RKO (cell line): ENCODE results near the gene GABRP.
"Not testable (repeated sequence)": the region's sequence is repeated elsewhere in the genome, so short reads cannot be mapped to it uniquely, and the experiment has no call there.

Experiments used
- DNase-seq: peaks from one replicate; pipeline ENCODE4 v3.0.0-alpha.2; 2016; ENCODE audit warnings: low spot score

The GABRP gene, protein sequence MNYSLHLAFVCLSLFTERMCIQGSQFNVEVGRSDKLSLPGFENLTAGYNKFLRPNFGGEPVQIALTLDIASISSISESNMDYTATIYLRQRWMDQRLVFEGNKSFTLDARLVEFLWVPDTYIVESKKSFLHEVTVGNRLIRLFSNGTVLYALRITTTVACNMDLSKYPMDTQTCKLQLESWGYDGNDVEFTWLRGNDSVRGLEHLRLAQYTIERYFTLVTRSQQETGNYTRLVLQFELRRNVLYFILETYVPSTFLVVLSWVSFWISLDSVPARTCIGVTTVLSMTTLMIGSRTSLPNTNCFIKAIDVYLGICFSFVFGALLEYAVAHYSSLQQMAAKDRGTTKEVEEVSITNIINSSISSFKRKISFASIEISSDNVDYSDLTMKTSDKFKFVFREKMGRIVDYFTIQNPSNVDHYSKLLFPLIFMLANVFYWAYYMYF

DNA sequence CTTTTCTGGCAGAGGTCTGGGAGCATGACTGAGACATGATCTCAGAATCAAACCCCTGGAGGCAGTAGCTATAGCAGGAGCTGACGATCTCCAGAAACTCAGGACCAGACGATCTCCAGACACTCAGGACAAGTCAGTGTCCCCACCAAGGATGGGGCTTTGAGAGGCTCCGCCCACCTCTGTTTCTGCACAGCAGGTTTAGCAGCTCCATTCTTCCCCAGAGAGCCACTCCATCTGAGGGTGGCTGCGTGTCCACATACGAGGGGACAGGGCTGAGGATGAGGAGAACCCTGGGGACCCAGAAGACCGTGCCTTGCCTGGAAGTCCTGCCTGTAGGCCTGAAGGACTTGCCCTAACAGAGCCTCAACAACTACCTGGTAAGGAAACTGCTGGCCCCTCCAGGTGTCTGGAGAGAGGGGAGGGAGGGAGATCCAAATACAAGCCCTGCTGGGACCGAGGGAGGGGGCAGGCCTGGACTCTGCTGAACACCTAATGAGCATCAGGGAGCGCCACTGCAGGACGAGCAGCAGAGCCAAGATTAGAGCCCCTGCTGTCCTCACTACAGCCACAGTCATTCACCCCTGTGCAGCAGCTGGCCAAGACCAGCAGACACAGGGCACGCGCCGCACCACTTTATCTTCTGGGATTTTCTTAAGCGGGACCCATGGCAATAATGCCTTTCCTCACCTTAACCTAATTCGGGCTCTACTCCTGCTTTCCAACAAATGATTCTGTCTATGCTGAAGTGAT, at the start of gene GABRP:
TSS of gene GABRP (plus strand) at position 228 of the 750 bp plus-strand sequence. CDS start 4,891 bp downstream, outside the sequence.
- no peak for DNase-seq

DNA sequence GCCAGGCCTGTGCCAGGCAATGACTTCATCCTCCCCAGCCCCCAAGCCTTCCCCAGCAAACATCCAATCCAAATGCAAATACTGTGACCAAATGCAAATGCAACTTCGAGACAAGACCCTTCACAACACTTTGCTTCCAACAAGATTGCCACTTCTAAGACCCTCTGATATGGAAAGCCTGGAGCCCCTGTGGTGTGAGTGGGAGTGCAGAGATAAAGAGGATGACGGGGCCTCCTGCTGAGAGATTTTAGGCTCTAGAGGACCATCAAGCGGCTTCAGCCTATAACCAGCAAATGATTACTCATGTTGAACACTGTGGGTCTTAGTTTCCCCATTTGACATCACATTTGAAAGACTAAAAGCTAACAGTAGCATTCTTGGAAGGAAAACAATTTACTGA, 46.6 kb upstream of the GABRP start:
- DNase-seq = no peak

DNA sequence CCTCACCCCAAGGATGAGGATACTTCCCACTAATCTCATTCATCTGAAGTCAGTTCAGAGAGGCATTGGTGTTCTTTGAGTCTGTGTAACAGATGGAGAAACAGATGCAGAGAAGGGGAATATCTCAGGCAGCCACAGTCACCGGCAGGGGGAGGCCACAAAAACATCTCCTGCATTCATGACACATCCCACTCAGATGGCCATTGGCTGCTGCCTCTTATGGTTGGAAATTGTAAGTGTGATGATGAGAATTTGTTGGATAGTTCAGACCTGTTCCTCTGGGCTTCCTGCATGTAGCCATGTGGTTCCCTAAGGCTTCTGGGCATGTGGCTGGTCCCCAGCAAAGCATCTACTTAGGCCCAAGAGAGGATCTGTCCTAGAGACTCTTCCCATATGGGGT, 45.9 kb upstream of the GABRP start:
- no peak for DNase-seq

DNA sequence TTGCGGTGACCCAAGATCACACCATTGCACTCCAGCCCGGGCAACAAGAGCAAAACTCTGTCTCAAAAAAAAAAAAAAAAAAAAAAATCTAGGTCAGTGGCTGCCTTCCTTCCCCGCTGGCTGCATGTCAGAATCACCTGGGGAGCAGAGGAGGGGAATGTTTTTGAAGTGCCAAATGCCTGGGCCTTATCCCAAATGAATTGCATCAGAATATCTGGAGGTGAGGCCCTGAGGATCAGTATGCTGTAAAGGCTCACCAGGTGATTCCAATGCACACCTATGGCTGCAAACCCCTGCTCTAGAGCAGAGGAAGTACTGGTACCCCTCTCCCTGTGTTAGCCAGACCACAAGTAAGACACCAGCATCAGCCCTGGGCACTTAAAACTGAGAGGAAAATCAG, 44.7 kb upstream of the GABRP start:
- no peak for DNase-seq

DNA sequence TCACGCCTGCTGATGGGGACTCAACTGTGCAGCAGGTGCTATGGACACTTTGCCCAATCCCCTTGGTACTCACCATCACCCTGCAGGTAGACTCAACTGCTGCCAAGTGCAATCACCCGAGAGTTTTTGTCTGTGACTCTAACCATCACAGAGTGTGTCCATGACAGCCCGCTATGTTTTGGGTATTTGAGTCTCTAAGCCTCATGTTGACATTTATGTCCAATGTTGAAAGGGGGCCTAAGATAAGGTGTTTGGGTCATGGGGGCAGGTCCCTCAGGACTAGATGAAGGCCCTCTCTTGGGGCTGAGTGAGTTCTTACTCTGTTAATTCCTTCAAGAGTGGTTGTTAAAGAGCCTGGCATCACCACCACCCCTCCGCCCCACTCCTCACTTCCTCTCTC, 44.1 kb upstream of the GABRP start:
- no peak for DNase-seq

DNA sequence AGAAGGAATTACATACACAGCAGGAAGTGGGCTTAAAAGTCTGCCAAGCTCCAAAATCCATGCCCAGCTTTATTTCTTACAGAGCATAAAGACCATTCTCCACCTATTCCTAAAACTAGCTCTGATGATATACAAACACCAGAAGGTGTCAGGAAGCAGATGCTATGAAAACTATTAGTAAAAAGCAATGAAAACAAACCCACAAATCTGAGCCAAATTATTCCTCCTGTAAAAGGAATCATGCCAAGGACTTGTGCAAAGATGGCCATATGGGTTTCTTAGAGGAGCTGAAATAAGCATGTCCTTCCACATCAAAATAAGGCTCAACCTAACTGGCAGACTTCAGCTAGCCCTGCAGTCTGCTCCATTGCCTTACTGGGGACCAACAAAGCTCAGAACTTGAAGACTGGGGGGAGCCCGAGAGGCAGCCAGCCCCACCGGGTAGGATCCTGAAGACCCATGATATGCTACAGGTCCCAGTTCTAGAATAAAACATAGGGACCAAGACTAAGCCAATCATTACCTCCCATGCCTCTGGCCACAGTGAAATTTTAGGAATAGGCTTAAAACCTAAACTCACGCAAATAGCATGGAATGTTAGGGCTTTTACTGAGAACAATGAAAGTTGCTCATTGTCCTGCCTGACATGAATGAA, 42.8 kb upstream of the GABRP start:
- DNase-seq = no peak

DNA sequence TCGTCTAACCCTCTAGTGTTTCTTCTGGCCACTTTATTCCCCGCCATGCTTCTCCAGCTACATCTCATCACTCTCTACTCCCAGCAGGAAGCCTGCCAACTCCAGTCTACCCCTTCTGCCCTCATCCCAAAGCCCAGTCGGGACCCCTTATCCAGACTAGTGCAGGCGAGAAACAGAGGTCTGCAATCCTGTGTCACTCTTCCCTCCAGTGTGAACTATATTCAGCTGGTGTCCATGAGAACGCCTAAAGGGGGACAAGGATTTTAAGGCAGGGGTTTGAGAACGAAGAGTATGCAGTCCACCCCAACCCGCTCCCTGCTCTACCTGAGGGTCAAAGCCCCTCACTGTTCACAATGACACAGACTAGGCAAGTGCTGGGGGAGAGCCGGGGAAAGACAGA, 41.7 kb upstream of the GABRP start:
- no peak for DNase-seq

DNA sequence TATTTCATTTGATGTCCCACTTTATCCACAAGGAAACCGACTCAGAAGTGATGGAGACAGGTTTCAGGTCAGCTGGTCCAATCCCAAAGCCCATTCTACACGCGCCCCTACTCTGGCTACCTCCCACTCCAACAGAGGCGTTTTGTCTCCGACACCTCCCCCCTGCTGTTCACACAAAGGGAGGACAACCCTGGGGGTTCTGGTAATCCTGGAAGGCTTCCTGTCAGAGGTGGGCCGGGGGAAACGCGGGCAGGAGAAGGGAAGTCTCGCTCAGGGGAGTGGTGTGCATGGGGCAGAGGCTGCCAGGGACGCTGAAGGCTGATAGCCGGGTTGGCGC, 39.7 kb upstream of the GABRP start:
- DNase-seq = no peak

DNA sequence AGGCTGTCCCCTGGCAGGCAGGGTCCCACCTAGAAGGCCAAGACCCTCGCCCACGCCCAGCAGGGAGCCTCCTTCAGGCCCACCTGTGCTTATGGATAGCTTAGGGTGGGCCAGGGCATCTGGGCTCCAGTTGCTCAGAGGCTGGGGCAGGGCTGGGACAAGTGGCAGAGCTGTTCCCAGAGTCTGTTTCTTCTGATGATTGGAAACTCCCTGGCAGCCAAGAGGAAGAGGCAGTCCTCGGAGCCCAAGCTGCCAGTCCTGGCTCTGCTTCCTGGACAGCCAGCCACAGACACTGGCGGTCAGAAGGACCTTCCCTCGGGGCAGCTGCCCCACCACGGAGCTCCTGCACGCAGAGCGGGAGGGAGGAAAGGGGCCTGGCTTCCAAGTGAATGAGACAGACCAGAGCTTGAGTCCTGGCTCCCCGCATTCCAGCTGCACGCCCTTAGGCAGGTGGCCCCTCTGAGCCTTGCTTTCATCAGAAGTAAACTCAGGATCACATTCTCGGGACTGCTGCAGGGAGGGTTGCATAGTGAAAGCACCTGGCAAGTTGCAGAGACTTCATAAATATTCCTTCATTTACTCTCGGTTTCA, 37.9 kb upstream of the GABRP start:
- no peak for DNase-seq

DNA sequence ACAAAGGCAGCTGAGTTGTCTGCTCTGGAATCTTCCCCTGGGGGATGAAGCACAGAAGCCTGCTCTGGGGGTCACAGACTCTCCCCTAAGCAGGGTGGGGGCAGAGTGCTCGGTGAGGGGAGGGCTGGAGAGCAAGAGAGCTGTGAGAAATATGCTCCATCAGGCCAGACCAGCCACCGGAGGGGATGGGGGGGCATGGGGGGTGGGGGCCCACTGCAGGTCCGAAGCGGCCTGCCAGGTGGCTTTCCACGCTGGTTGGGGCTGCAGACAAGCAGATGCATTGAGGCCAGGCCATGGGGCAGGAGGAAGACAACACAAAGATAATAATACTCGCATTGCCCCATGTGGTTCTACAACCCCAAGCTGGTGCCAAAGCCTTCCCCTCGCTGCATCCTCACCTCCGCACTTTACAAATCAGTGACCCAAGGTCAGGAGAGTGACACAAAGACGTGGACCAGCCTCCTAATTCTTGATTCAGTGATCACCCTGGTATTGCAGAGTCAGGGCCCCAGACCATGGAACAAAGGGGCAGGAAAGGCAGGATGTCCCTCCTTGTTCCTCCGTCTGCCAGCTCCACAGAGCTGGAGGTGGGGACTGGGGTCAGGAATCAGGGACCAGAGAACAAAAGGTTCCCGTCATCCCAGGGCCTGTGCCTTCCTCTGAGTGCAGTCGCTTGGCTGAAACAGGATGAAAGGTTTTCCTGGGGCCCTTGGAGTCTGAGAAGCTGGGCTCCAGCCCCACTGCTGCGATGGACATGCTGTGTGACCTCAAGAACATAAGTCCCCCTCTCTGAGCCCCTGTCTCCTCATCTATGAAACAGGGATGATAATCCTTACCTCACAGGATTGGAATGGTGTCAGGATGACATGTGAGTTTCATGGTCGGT, 37.2 kb upstream of the GABRP start:
- no peak for DNase-seq

DNA sequence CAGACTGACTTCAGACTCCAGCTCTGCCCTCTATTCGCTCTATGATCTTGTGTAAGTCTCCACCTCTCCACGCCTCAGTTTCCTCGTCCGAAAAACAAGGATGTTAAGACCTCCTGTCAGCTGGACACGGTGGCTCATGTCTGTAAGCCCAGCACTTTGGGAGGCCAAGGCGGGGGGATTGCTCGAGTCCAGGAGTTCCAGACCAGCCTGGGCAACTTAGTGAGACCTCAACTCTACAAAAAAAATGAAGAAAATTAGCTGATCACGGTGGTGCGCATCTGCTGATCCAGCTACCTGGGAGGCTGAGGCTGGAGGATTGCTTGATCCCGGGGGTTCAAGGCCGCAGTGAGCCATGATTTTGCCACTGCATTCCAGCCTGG, 36.6 kb upstream of the GABRP start:
- DNase-seq = no peak

DNA sequence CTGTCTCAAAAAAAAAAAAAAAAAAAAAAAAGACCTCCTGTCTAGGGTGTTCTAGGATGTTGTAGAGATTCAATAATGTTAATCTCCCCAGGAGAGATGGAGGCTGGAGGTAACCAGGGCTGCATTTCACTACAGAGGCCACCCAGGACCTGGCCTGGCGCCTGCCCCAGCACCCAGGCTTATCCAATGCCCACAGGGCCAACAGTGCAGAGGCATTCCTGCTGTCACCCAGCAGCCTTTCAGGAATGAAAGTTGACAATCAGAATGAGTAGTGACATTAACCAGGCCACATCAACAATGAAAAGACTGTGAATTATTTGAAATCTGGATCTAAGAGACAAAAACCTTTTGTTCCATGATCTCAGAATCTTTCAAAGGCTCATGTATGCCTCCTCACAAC, 36.2 kb upstream of the GABRP start:
- no peak for DNase-seq

DNA sequence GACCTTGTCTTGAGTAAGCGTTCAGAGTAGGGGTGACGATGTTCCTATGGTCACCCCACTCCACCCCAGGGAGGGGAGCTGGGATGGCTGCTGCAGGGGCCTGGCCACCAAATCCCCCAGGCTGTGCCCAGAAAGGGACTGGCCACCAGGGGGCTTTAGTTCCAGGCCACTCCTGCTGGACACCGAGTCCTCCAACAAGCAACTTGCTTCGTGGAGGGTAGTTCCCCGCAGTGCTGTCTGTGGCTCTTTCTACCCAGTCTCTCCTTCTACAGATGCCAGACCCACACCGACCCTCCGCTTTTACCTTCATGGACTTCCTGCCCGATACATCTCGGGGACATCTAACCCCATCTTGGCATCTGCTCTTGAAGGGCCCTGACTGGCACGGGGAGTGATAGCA, 35.7 kb upstream of the GABRP start:
- DNase-seq = no peak

DNA sequence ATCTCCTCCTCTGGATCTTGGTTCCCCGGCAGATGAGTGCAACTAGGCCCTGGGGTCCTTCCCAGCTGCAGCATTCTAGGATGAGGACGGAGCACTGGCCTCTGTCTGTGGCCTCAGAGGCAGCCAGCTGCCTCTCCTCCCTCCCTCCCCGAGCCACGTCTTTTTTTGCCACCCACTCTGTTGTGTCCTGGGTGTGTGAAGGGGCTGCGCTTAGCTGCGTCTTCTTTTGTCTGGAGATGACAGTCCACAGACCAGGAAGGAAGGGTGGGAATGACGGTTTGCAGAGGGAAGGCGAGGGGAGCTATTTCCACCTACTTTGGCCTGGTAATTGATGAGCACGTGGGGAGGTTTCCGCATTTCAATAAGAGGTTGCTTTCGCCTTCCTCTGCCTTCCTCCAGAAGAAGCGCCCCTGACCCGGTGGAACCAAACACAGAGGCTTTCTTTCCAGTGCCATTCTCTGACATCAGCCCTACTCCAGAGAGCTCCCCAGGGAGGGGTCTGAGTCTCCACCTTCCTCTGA, 34.5 kb upstream of the GABRP start:
- no peak for DNase-seq

DNA sequence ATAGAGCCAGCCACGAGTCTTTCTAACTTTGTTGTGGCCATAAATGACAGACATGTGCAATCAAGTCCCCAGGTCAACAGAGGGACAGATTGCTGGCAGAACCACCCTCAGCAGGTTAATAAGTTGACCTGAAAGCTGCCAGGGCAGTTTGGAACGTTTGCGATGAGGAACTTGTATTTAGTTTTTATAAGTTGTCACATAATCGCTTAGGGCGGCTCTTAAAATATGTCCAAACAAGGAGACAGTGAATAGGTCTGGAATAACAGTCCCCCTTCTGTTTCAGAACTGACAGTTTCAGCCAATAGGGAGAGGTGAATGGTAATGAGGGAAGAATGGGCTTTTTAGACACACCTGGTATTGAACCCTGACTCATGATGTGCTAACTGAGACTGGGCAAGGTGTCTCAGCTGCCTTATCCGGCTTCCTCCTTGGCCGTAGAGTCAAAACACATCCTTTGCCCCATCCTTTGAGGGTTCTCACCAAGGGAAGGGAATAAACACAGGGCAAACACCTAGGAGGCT, 33.6 kb upstream of the GABRP start:
- DNase-seq = no peak

DNA sequence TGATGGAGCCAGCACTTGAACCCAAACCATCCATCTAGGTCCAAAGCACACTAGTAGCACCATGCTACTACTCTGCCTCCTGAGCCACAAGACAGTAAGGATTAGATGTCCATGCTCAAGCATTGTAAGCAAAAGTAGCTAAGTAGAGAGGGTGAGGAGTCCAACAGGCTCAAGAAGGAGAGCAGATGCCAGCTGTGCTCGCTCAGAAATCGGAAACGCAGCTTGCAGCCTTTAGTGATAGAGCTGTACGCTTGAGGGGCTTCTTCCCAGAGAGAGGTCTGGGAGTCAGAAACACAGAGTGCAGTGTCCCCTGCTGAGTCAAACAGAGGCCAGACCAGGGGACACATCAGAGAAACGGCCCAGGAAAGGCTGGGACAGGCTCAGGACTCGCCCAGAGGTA, 32.7 kb upstream of the GABRP start:
- DNase-seq = no peak

DNA sequence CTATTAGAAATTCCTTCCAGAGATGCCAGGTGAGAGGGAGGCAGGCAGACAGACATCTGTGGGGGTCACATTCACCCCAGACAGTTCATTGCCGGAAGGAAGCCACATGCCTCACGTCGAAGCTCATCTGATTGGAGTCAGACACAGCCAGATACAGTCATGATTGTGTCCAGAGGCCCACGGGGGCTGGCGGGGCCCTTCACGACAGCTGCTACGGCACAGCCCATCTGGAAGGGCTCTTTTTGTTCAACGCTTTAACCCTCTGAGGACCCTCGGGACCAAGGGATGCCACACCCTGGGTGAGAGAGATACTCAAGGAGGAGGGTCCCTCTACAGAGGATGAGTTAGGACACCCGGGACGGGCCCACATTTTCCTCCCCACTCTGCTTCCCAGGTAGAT, 31.9 kb upstream of the GABRP start:
- no peak for DNase-seq

DNA sequence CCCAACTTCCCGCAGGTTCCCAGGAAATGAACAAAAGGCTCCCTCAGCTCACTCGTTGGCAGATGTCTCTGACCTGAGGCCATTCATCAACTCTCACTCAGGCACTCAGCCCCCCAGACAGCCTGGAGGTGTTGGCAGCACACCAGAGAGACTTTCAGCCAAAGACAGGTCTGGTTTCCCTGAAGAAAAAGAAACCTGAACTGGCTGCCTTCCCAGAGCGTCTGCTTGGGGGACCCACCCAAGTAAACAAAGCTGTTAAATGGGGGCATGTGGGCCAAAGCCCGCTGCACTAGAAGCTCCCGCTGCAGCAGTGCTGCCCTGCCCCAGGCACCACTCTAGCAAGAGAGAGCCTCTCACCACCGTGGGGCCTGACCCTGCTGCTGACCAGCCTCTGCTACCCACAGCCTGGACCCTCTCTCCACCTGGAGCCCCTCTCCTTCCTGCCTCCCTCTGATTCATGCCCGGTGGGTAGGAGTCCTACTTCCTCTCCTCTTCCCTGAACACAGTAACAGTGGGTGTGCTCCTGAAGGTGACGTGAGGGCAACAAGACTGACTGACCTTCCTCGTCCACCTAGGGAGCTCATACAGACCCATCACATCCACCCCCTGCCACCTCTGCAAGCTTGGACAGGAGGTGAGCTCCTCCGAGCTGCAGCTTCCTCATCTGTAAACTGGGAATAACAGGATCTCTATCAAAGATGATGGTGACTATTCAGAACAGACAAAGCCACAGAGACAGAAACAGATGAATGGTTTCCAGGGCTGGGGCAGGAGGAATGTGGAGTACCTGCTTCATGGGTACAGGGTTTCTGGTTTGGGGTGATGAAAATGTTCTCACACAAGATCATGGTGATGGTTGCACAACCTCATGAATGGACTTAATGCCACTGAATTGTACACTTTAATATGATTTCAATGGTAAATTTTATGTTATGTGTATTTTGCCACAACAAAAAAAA, 31.0 kb upstream of the GABRP start:
- DNase-seq = no peak

DNA sequence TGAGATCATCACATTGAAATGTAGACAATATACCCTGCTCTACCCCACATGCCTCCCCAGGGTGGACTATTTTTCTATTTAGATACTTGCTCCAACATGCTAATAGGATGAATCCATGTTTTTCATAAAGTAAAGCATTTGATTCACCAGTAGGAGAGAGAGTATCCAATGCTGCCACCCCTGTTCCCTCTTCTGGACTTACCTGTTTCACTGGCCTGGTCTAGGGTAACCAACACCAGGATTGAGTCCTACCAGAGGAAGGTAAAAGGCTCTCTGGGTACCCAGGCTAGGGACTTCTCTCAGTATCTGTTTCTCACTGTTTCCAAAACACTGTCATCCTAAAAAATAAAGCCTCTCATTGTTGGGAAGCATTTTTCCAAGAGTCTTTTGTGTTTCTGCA, 30.2 kb upstream of the GABRP start:
- DNase-seq = no peak

DNA sequence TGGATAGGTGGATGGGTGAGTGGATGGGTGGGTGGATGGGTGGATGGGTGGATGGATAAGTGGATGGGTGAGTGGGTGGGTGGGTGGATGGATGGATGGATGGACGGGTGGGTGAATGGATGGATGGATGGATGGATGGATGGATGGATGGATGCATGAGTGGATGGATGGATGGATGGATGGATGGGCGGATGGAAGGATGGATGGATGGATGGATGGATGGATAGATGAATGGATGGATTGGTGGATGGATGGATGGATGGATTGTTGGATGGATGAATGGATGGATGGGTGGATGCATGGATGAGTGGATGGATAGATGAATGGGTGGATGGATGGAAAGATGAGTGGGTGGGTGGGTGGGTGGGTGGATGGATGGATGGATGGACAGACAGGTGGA, 29.0 kb upstream of the GABRP start:
- DNase-seq = not testable (repeated sequence)
